ENCODE results near the gene TTBK2.

DNA sequence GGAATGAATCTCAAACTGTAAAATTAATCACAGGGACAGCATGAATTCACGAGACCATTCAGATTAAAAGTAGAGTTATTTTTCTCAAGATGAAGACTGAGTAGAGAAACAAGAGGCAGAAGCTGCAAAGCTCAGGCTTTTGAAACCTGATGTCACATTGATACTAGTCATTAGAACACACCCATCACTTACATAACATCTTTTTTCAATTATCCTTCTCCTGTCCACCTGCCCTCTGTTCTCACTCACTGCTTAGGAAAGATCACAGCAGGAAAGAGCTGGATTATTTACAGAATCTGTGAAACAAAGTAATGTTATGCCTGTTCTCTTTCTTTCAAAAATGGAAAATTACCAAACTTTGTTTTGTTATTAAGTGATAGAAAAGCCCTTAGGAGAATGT, 111.7 kb downstream of the TTBK2 start:
- TF ChIP-seq, protein P1, sequence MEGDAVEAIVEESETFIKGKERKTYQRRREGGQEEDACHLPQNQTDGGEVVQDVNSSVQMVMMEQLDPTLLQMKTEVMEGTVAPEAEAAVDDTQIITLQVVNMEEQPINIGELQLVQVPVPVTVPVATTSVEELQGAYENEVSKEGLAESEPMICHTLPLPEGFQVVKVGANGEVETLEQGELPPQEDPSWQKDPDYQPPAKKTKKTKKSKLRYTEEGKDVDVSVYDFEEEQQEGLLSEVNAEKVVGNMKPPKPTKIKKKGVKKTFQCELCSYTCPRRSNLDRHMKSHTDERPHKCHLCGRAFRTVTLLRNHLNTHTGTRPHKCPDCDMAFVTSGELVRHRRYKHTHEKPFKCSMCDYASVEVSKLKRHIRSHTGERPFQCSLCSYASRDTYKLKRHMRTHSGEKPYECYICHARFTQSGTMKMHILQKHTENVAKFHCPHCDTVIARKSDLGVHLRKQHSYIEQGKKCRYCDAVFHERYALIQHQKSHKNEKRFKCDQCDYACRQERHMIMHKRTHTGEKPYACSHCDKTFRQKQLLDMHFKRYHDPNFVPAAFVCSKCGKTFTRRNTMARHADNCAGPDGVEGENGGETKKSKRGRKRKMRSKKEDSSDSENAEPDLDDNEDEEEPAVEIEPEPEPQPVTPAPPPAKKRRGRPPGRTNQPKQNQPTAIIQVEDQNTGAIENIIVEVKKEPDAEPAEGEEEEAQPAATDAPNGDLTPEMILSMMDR (IDR thresholded peaks at IDR 0.05; ENCODE audit: extremely low read depth in 1 of 2, insufficient read depth in 1 of 2, low read depth in 1 of 2, low read length in 2 of 2), result no peak
- no peak for TF ChIP-seq MYC (IDR thresholded peaks at IDR 0.05; ENCODE audit: low read depth, low read length)
- TF ChIP-seq POLR2AphosphoS5 (IDR thresholded peaks at IDR 0.05; ENCODE audit: insufficient read depth, low read depth, low read length), result no peak
- TF ChIP-seq POLR2A (IDR thresholded peaks at IDR 0.05; ENCODE audit: low read depth, low read length), result no peak
- TF ChIP-seq, protein P2, sequence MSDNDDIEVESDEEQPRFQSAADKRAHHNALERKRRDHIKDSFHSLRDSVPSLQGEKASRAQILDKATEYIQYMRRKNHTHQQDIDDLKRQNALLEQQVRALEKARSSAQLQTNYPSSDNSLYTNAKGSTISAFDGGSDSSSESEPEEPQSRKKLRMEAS (IDR thresholded peaks at IDR 0.05; ENCODE audit: insufficient read depth, insufficient read length), result no peak
